Pancreas (tissue), 10 donors: ENCODE data around the gene PAIP2. TPM values are rescaled to one million over a fixed set of nuclear protein-coding genes. Genes with fewer than 3 reads are reported as not detected.

Experiments used
- ATAC-seq, 4 donors: fragments of 200-7000 bp; cut with Tn5 transposase; one replicate each; pipeline versions ENCODE4 v1.8.0 to v1.9.1; 2020; ENCODE audit warnings: mild to moderate bottlenecking in 4 of 4, moderate library complexity in 4 of 4
- DNase-seq, 6 donors: peaks; one replicate each; pipeline ENCODE4 v3.0.0-alpha.2; 2020
- FAIRE-seq: peaks from 2 replicates; lab custom pipeline; 2012; peaks lifted over from hg19 to GRCh38; lab: Jason Lieb, UNC
- H3K27ac ChIP-seq, 4 donors: fragments of 200-600 bp; sonication (generic); 1 replicate in 3 of 4; 2 replicates in 1 of 4; pipeline versions ENCODE4 v1.5.0 to v1.8.0; 2020
- H3K27me3 ChIP-seq, 4 donors: fragments of 200-600 bp; one replicate each; pipeline ENCODE4 v1.8.0; 2021
- H3K36me3 ChIP-seq, 3 donors: fragments of 200-600 bp; sonication (generic) in 1 of 3; one replicate each; pipeline versions ENCODE4 v1.5.0 to v1.8.0; 2020 to 2021
- H3K4me1 ChIP-seq, 3 donors: fragments of 200-600 bp; one replicate each; pipeline ENCODE4 v1.8.0; 2021
- H3K4me3 ChIP-seq, 4 donors: fragments of 200-600 bp; sonication (generic) in 2 of 4; one replicate each; pipeline versions ENCODE4 v1.5.0 to v1.8.0; 2020 to 2021
- H3K9me3 ChIP-seq, 4 donors: fragments of 200-600 bp; one replicate each; pipeline ENCODE4 v1.8.0; 2021
- WGBS, 2 donors: extraction: QIAGEN DNeasy Blood & Tissue Kit; methylation state at CpG; one replicate each; pipeline ENCODE4 v1.1.7; 2013; 5-methylcytosine and 5-hydroxymethylcytosine counted together
- intact Hi-C, 3 donors: fragments of 100-400 bp; cut with DNase I; formaldehyde crosslinking; loops; one replicate each; pipeline versions ENCODE4 v1.11.1 to v1.14.2; 2022
- polyA plus RNA-seq, 2 donors: library from polyadenylated mRNA; stranded (reverse); fragments of 200-250 nt; gene quantifications; one replicate each; pipeline ENCODE4 v1.2.3, GENCODE V29; 2013
- total RNA-seq, 6 donors: library from RNA; stranded (reverse); fragmentation: NEBNext Ultra II Directional in 4 of 6; extraction: Animal tissue kit (Norgen Biotek cat#: 25700) in 4 of 6; gene quantifications; one replicate each; pipeline versions ENCODE4 v1.2.1 to v1.2.4, GENCODE V29; 2021 to 2023
- TF ChIP-seq, protein P1 (sequence below), 4 donors: fragments of 200-600 bp; sonication (generic) in 3 of 4; IDR thresholded peaks; one replicate each; pipeline versions ENCODE4 v1.5.0 to v1.8.0; 2021; ENCODE audit warnings: antibody characterized with exemption in 4 of 4
- donor health status: healthy with polysubstance abuse.
- donor health status: DM: no; HTN: no; CAD: no; lungs with moderate emphysema.
- donor health status: DM: no; HTN: no; CAD: no.
- donor health status: control.
- donor health status: control.
- donor health status: Bipolar disorder and iron deficiency.
- donor health status: DM: yes; HTN: yes; CAD: no.
- donor health status: DM: no; HTN: no; CAD: no.
- donor health status: DM: no; HTN: no; CAD: no.
- donor health status: DM: yes; HTN: yes; CAD: no.

Gene PAIP2
- total and polyA plus RNA-seq, 8 donors = 18.2 to 57.4 (median 27.3) TPM

DNA sequence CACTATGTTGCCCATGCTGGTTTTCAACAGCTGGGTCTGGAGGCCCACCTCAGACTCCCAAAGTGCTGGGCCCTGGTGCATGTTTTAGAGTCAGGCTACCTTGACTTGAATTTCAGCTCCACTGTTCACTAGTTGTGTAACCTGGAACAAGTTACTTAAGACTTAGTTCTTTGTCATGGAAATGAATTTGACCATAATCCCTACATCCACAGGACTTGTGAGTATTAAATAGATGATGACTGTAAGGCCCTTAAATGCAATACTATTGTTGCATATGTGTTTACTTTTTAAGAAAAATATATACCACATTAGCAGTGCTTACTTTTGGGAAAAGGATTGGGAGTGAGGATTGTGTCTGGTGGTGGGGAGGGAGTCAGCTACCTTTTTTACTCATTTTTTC, 16.4 kb downstream of the PAIP2 start:
- H3K27ac ChIP-seq = no peak overlapping the region
- DNase-seq = no peak
- H3K4me3 ChIP-seq = no peak overlapping the region
- H3K36me3 ChIP-seq = no peaks in the 10 kb centered on the region
- H3K9me3 ChIP-seq = no peaks in the 10 kb centered on the region
- no peak for FAIRE-seq
- H3K27me3 ChIP-seq = no peaks in the 10 kb centered on the region
- H3K4me1 ChIP-seq = no peaks in the 10 kb centered on the region
- TF ChIP-seq, protein P1, sequence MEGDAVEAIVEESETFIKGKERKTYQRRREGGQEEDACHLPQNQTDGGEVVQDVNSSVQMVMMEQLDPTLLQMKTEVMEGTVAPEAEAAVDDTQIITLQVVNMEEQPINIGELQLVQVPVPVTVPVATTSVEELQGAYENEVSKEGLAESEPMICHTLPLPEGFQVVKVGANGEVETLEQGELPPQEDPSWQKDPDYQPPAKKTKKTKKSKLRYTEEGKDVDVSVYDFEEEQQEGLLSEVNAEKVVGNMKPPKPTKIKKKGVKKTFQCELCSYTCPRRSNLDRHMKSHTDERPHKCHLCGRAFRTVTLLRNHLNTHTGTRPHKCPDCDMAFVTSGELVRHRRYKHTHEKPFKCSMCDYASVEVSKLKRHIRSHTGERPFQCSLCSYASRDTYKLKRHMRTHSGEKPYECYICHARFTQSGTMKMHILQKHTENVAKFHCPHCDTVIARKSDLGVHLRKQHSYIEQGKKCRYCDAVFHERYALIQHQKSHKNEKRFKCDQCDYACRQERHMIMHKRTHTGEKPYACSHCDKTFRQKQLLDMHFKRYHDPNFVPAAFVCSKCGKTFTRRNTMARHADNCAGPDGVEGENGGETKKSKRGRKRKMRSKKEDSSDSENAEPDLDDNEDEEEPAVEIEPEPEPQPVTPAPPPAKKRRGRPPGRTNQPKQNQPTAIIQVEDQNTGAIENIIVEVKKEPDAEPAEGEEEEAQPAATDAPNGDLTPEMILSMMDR (IDR thresholded peaks at IDR 0.05) = no peak
- ATAC-seq = no peak
- intact Hi-C loops = no loop called here

DNA sequence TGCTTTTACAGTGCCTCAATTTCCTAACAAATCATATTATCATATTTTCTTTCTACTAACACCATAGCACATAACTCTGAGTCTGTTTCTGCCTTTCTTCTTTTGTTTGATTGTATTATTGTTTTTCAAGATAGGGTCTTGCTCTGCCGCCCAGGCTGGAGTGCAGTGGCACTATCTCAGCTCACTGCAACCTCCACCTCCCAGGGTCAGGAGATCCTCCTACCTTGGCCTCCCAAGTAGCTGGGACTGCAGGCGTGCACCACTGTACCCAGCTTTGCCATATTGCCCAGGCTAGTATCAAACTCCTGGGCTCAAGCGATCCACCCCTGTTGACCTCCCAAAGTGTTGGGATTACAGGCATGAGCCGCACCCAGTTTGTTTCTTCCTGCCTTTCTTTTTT, 18.7 kb downstream of the PAIP2 start:
- no peaks in the 10 kb centered on the region for H3K9me3 ChIP-seq
- intact Hi-C loops = no loop called here
- peaks cover 0 to 19% (median 12%) of the 10 kb centered on the region in 3 donors for H3K36me3 ChIP-seq
- no peak overlapping the region for H3K4me3 ChIP-seq
- ATAC-seq = no peak
- H3K27me3 ChIP-seq = no peaks in the 10 kb centered on the region
- WGBS, 2 donors = 95 to 99% methylated on average over 4 of the region's 4 CpGs
- TF ChIP-seq, protein P1 (IDR thresholded peaks at IDR 0.05) = no peak
- no peak for DNase-seq
- H3K27ac ChIP-seq = no peak overlapping the region
- no peak for FAIRE-seq
- H3K4me1 ChIP-seq = no peaks in the 10 kb centered on the region

DNA sequence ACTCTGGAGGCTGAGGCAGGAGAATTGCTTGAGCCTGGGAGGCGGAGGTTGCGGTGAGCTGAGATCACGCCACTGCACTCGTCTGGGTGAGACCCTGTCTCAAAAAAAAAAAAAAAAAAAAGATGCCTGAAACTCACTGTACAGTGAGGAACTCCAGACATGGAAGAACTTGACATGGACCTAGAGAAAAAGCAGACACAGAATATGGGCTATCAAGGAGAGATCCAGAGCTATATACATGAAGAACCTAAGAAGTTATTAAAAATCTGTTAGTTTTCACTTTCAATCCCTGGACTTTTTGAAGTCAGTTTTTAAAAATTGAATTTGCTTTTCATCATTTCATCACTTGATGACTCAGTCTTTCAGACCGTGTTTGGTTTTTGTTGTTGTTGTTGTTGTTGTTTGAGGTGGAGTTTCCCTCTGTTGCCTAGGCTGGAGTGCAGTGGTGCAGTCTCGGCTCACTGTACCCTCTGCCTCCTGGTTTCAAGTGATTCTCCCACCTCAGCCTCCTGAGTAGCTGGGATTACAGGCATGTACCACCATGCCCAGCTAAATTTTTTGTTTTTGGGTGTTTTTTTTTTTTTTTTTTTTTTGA, 20.3 kb downstream of the PAIP2 start:
- TF ChIP-seq, protein P1 (IDR thresholded peaks at IDR 0.05) = no peak
- ATAC-seq (no peak), DNase-seq (no peak), FAIRE-seq (no peak)
- Histone ChIP-seq H3K36me3 (peaks cover 0 to 28% (median 12%) of the 10 kb centered on the region in 3 donors), H3K27me3 (no peaks in the 10 kb centered on the region), H3K4me1 (no peaks in the 10 kb centered on the region), H3K9me3 (no peaks in the 10 kb centered on the region), H3K4me3 (no peak overlapping the region), H3K27ac (no peak overlapping the region)
- intact Hi-C loops = no loop called here
- 82 to 84% methylated on average over 6 of the region's 6 CpGs for WGBS, 2 donors

DNA sequence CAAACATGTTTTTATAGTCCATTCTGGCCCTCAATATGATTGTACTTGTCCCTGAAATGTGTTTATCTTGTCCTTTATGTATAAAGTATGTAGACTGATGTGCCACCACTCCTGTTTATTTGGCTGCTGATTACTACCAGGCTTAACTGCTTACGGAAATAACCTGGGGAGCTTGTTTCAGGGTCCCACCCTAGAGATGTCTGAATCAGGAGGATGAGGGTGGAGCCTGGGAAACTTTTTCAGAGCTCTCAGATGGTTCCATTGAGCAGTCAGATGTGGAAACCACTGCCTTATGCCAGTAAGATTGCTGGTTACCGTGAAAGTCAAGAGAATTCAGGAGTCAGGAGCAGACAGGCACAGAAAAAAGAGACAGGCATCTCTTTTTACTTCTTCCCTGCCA, 22.3 kb downstream of the PAIP2 start:
- no peak overlapping the region for H3K27ac ChIP-seq
- H3K36me3 ChIP-seq = peaks cover 0 to 39% (median 12%) of the 10 kb centered on the region in 3 donors
- TF ChIP-seq, protein P1 (IDR thresholded peaks at IDR 0.05) = no peak
- DNase-seq = no peak
- 64% methylated on average over 2 of the region's 2 CpGs for WGBS, 2 donors
- intact Hi-C loops = no loop called here
- H3K4me1 ChIP-seq = no peaks in the 10 kb centered on the region
- ATAC-seq = no peak
- no peaks in the 10 kb centered on the region for H3K27me3 ChIP-seq
- no peaks in the 10 kb centered on the region for H3K9me3 ChIP-seq
- no peak overlapping the region for H3K4me3 ChIP-seq
- no peak for FAIRE-seq

DNA sequence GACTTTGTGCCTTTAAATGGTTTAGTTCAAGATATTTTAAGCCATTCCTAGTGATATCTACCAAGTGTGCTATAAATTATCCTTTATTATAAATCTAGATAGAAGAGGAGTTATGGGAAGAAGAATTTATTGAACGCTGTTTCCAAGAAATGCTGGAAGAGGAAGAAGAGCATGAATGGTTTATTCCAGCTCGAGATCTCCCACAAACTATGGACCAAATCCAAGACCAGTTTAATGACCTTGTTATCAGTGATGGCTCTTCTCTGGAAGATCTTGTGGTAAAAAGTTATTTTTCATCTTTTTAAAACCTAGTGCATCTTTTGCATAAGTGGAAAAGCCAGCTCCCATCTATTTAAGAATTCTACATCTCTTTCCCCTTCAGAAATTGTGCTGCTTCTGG, 22.8 kb downstream of the PAIP2 start:
- WGBS, 2 donors = 73 to 74% methylated on average over 2 of the region's 2 CpGs
- Histone ChIP-seq H3K36me3 (peaks cover 0 to 43% (median 12%) of the 10 kb centered on the region in 3 donors), H3K9me3 (no peaks in the 10 kb centered on the region), H3K27ac (no peak overlapping the region), H3K4me3 (no peak overlapping the region), H3K27me3 (no peaks in the 10 kb centered on the region), H3K4me1 (no peaks in the 10 kb centered on the region)
- TF ChIP-seq, protein P1 (IDR thresholded peaks at IDR 0.05) = no peak
- intact Hi-C loops = no loop called here
- DNase-seq (no peak), FAIRE-seq (no peak), ATAC-seq (no peak)
